Gastrocnemius medialis (tissue), 4 donors: ENCODE measurements around the gene PTMA.

Experiments used
- POLR2A ChIP-seq, 2 donors: fragments of 450-650 bp; IDR thresholded peaks; one replicate each; pipeline ENCODE4 v1.6.1; 2017; ENCODE audit warnings: antibody characterized with exemption in 2 of 2, mild to moderate bottlenecking in 2 of 2, moderate library complexity in 2 of 2
- TF ChIP-seq, protein P1 (sequence below), 5 experiments: fragments of 450-650 bp in 3 of 5; fragments of 200-600 bp in 2 of 5; sonication (generic) in 2 of 5; IDR thresholded peaks in 4 of 5; conservative IDR thresholded peaks in 1 of 5; 1 replicate in 4 of 5; 2 replicates in 1 of 5; pipeline ENCODE4 v1.5.1; 2016 to 2019; ENCODE audit warnings: antibody characterized with exemption in 5 of 5, mild to moderate bottlenecking in 3 of 5, moderate library complexity in 3 of 5

DNA sequence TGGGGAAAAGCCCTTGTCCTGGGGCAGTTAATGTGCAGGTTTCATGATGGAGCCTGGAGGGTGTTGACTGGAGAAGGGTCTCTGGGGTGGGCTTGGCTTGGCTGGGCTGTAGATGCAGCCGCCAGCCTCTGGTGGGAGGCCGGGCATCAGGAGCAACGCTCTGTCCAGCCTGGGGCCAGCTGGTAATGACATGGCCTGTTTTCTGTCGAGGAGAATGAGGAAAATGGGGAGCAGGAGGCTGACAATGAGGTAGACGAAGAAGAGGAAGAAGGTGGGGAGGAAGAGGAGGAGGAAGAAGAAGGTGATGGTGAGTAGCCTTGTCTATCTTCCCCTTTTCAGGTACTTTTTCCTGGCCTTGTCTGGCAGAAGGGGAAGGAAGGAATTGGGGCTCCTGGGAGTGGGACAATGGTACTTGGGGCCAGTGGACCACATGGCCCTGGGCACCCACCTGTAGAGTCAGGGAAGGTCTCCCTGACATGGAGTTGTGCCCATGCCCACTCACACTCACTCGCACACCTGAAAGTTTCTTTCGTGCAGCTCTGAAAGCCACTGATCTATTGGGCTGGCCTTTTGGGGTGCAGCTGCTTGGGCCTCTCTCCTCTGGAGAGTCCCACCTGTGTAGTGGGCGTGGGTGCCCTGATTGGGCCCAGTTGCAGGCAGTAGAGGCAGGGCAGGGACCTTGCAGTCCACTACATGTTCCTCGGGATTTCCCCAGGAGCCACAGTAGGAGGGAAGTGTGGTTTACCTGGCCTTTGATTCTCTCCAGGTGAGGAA, 3.5 kb downstream of the PTMA start:
- no peak for TF ChIP-seq POLR2A (IDR thresholded peaks at IDR 0.05)
- TF ChIP-seq, protein P1, sequence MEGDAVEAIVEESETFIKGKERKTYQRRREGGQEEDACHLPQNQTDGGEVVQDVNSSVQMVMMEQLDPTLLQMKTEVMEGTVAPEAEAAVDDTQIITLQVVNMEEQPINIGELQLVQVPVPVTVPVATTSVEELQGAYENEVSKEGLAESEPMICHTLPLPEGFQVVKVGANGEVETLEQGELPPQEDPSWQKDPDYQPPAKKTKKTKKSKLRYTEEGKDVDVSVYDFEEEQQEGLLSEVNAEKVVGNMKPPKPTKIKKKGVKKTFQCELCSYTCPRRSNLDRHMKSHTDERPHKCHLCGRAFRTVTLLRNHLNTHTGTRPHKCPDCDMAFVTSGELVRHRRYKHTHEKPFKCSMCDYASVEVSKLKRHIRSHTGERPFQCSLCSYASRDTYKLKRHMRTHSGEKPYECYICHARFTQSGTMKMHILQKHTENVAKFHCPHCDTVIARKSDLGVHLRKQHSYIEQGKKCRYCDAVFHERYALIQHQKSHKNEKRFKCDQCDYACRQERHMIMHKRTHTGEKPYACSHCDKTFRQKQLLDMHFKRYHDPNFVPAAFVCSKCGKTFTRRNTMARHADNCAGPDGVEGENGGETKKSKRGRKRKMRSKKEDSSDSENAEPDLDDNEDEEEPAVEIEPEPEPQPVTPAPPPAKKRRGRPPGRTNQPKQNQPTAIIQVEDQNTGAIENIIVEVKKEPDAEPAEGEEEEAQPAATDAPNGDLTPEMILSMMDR (IDR thresholded peaks at IDR 0.05 in 4 of 5, conservative IDR thresholded peaks at IDR 0.05 in 1 of 5), result no peak
